ENCODE data around the gene PRM1.

PRM1 gene

DNA sequence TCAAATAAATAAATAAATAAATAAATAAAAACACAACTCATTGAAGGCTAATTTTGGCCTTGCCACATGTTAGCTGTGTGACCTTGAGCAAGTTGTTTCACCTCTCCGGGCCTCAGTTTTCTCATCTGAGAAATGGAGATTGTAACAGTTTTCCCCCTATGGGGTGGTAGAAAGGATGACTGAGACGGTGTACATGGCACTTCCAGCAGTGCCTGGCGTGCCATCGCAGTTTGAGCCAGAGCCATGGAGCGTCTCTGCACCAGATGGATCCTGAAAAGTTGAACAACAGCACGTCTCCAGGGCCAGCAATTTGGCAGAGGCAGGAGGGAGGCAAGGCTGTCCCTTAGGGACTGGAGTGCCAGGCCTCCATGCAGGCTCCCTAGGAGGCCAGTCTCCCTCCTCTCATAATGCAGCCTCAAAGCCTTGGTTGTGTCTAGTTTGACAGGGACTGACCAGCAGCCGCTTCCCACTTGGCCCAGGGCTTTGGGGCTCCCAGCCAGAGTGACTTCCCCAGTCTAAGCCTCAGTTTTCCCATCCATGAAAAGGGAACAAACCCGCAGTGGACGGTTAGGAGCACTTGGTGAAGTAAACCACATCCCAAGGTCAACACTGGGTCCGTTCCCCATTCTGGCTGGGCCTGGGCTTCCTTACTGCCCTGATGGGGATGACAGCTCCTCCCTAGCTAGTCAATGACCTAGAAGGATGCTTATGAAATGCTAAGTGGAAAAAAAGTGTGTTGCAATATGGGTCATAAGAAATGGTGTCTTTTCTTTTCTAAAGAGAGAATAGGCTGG, 44.5 kb downstream of the PRM1 start:
- DNase-seq (ENCODE audit: low read depth): no peak

DNA sequence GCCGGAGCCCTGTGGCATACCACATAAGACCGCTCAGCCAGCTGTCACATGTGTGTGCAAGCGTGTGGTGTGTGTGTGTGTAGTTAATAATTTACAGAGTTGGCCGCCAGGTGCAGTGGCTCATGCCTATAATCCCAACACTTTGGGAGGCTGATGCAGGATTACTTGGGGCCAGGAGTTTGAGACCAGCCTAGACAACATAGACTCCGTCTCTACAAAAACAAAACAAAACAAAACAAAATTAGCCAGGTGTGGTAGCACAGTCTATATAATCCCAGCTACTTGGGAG, 45.5 kb downstream of the PRM1 start:
- DNase-seq (ENCODE audit: low read depth): no peak

DNA sequence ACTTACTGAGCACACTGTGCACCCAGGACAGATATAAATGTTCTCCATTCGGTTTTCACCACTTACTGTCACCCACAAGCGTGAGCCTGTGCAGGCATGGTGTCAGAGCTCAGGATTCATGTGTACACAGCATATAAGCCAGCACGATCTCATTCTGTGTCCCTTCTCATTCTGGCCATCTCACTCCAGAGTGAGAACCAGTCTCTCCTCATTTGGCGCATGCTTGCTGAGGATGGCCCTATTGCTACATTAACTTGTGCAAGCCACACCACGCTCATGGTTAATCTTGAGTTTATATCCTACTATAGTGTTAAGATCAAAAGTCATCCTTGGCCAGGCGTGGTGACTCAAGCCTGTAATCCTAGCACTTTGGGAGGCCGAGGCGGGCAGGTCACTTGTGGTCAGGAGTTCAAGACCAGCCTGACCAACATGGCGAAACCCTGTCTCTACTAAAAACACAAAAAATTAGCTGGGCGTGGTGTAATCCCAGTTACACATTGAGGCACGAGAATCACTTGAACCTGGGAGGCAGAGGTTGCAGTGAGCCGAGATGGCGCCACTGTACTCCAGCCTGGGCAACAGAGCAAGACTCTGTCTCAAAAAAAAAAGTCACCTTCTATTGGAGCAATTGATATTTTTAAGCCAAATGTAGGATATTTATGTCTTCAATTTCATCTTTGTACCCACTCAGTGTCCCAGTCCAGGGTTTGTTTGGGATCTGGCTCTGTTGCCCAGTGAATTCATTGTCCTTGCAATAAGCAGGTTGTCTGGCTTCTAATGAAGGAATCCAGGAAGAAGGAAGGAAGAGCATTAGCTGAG, 46.0 kb downstream of the PRM1 start:
- peak; percentile 63 for DNase-seq (ENCODE audit: low read depth)

DNA sequence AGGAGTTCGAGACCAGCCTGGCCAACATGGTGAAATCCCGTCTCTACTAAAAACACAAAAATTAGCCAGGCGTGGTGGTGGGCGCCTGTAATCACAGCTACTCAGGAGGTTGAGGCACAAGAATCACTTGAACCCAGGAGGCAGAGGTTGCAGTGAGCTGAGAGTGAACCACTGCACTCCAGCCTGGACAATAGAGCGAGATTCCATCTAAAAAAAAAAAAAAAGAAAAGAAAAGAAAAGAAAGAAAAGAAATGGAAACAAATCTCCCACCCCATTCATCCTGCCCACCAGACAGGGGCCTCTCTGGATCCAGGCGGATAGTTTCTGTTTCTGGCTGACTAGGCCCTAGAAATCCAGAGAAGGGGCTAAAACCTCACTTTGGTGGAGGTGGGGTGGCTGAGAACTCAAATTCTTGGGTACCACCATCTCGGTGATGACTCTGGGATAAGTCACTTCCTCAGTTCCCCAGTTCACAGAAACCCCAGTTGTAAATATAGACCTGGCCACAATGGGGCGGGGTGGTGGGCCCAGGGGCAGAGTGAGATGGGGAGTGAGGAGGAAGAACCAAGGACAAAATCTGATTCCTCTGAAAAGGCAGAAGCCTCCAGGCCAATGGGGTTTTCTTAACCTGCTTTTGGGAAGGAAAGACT, 47.3 kb downstream of the PRM1 start:
- peak; percentile 82 for DNase-seq (ENCODE audit: low read depth)

DNA sequence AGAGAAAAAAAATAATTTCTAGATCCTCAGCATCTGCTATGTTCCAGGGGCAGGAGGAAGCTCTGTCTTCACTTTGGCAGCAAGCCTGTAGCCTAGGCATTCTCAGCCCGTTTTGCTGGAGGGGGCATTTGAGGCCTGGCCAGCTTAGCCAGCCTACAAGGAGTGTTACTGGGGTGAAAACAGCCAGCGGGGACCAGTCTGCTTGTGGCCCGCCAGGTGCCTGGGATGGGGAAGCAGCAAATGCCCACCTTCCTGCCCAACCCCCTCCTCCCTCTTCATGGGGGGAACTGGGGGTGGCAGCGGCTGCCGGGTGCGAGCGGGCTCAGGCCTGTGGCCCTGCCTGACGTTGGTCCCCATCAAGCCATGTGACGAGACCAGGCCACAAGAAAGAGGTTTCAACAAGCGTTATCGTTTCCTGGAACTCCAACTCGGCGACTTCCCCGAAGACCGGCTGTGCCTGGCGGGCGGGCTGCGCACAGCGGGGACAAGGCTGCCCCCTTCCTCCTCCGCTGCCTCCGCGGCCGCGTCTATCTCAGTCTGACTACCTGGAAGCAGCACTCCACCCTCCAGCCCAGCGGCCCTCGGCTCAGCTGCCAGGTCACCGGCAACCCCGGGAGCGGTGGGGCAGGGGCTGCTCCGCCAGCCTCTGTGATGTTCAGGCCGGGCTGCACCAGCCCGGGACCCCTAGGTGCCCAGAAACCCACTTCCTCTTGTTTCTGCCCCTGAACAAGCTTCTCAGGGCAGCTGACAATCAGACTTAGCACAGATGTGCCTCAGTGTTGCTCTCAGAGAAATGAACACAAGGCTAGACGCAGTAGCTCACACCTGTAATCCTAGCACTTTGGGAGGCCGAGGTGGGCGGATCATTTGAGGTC, 48.0 kb downstream of the PRM1 start:
- no peak for DNase-seq (ENCODE audit: low read depth)

- no peak for DNase-seq (ENCODE audit: low read depth)
Measured at GRCh38 chr16:11232302-11232851, 48.8 kb downstream of the PRM1 start.

DNA sequence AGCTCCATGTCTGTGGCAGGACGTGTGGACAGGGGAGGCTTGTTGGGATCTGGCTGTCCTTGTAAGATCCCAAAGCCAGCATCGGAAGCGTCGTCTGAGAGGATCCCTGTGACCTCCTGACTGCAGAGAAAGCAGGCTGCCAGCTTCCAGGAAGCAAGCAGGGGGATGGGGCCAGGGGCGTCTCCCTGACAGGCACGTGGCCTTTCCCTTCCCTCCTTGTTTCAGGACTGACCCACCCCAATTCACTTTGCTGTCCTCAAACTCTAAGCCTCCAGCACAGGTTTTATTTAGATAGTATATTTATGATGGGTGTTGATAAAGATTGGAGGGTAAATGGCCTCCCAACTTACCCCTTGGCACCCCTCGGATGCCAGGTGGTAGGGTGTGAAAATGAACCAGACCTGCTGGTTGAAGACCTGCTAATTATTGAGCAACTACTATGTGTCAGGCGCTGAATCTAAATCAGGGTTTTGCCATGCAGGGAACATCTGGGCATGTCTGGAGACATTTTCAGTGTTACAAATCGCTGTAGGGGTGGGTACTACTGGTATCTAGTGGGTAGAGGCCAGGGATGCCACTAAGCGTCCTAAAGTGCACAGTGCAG, 49.7 kb downstream of the PRM1 start:
- DNase-seq (ENCODE audit: low read depth): no peak
